ENCODE data around the gene GDPD4. TPM values are rescaled to one million over a fixed set of nuclear protein-coding genes. Genes with fewer than 3 reads are reported as not detected.
A peak's percentile ranks its signal among the peaks of the same experiment; 100 is the strongest.

GDPD4 gene
- total RNA-seq, 2 donors from 2014 or later, result not detected

GRCh38 chr11:77193911-77194830 lies 107.3 kb downstream of the GDPD4 start:
- no peaks in the 10 kb centered on the region for H3K36me3 Mint-ChIP-seq (ENCODE audit: low read depth)
- WGBS, 2 experiments (ENCODE audit: insufficient coverage in 1 of 2, insufficient read length in 1 of 2), result 86 to 91% methylated on average over 6 to 15 of the region's 15 CpGs
- TF ChIP-seq CTCF (conservative IDR thresholded peaks at IDR 0.05), result no peak

GRCh38 chr11:77193167-77193566 lies 108.3 kb downstream of the GDPD4 start:
- Histone ChIP-seq H3K27me3 (ENCODE audit: control insufficient read depth, insufficient read depth, low read length, poor library complexity, severe bottlenecking) (no peaks in the 10 kb centered on the region), H3K4me1 (ENCODE audit: control insufficient read depth, insufficient read depth, low read length) (peaks cover under 1% of the 10 kb centered on the region), H3K27ac (ENCODE audit: low read depth, low read length) (no peak overlapping the region), H3K36me3 (ENCODE audit: control insufficient read depth, insufficient read depth, low read length) (no peaks in the 10 kb centered on the region), H3K9ac (ENCODE audit: extremely low read depth, low read length, poor library complexity, severe bottlenecking) (no peak overlapping the region), H3K4me3 (ENCODE audit: low read length) (no peak overlapping the region), H3K9me3 (ENCODE audit: control insufficient read depth, low read length) (no peaks in the 10 kb centered on the region)
- no peak overlapping the region for H3K27ac Mint-ChIP-seq
- H3K9me3 Mint-ChIP-seq, result no peaks in the 10 kb centered on the region
- TF ChIP-seq CTCF (conservative IDR thresholded peaks at IDR 0.05), result no peak
- peaks cover 4% of the 10 kb centered on the region for H3K4me1 Mint-ChIP-seq
- H3K4me3 Mint-ChIP-seq, result no peak overlapping the region
- peaks cover 2% of the 10 kb centered on the region for H3K27me3 Mint-ChIP-seq (ENCODE audit: insufficient read depth)
- H3K36me3 Mint-ChIP-seq (ENCODE audit: low read depth), result no peaks in the 10 kb centered on the region
- no peak for DNase-seq

More at GRCh38 chr11:77193911-77194830, 107.3 kb downstream of the GDPD4 start:
- H3K4me3 Mint-ChIP-seq, result no peak overlapping the region
- no peaks in the 10 kb centered on the region for H3K4me1 ChIP-seq (ENCODE audit: control insufficient read depth, insufficient read depth, low read length)
- no peaks in the 10 kb centered on the region for H3K9me3 Mint-ChIP-seq
- H3K27me3 ChIP-seq (ENCODE audit: control insufficient read depth, insufficient read depth, low read length, poor library complexity, severe bottlenecking), result no peaks in the 10 kb centered on the region
- no peaks in the 10 kb centered on the region for H3K36me3 ChIP-seq (ENCODE audit: control insufficient read depth, insufficient read depth, low read length)
- H3K9ac ChIP-seq (ENCODE audit: extremely low read depth, low read length, poor library complexity, severe bottlenecking), result no peak overlapping the region
- H3K4me1 Mint-ChIP-seq, result peaks cover 1% of the 10 kb centered on the region
- H3K4me3 ChIP-seq (ENCODE audit: low read length), result no peak overlapping the region
- H3K27ac ChIP-seq (ENCODE audit: low read depth, low read length), result no peak overlapping the region
- no peak for DNase-seq
- no peaks in the 10 kb centered on the region for H3K9me3 ChIP-seq (ENCODE audit: control insufficient read depth, low read length)
- H3K27me3 Mint-ChIP-seq (ENCODE audit: insufficient read depth), result peaks cover 2% of the 10 kb centered on the region
- no peak overlapping the region for H3K27ac Mint-ChIP-seq

GRCh38 chr11:77191823-77192495 lies 109.5 kb downstream of the GDPD4 start:
- Histone ChIP-seq H3K4me3 (ENCODE audit: low read length) (no peak overlapping the region), H3K9me3 (ENCODE audit: control insufficient read depth, low read length) (no peaks in the 10 kb centered on the region), H3K27ac (ENCODE audit: low read depth, low read length) (no peak overlapping the region), H3K9ac (ENCODE audit: extremely low read depth, low read length, poor library complexity, severe bottlenecking) (no peak overlapping the region), H3K27me3 (ENCODE audit: control insufficient read depth, insufficient read depth, low read length, poor library complexity, severe bottlenecking) (no peaks in the 10 kb centered on the region), H3K36me3 (ENCODE audit: control insufficient read depth, insufficient read depth, low read length) (no peaks in the 10 kb centered on the region), H3K4me1 (ENCODE audit: control insufficient read depth, insufficient read depth, low read length) (peaks cover 3% of the 10 kb centered on the region)
- peaks cover 4% of the 10 kb centered on the region for H3K4me1 Mint-ChIP-seq
- peaks cover 2% of the 10 kb centered on the region for H3K27me3 Mint-ChIP-seq (ENCODE audit: insufficient read depth)
- TF ChIP-seq CTCF (conservative IDR thresholded peaks at IDR 0.05), result peak; percentile 99
- WGBS, 2 experiments (ENCODE audit: insufficient coverage in 1 of 2, insufficient read length in 1 of 2), result 52% methylated on average over 15 to 27 of the region's 27 CpGs
- peak; percentile 98 for DNase-seq
- no peaks in the 10 kb centered on the region for H3K36me3 Mint-ChIP-seq (ENCODE audit: low read depth)
- H3K27ac Mint-ChIP-seq, result peak overlapping the region; percentile 90
- H3K4me3 Mint-ChIP-seq, result peak overlapping the region; percentile 53
- no peaks in the 10 kb centered on the region for H3K9me3 Mint-ChIP-seq
